Smooth muscle cell (in vitro differentiated cells): Measurements from ENCODE around the gene ADGRL3. TPM values are rescaled to one million over a fixed set of nuclear protein-coding genes. Genes with fewer than 3 reads are reported as not detected.

ENCODE experiments used
- DNase-seq: peaks from one replicate; lab custom pipeline; 2025; ENCODE audit not compliant: unreplicated experiment; lab: John Stamatoyannopoulos, UW
- H2AFZ ChIP-seq: fragments of 200-600 bp; sonication (generic); 2 replicates; pipeline ENCODE4 v1.6.0; 2016; ENCODE audit warnings: antibody characterized with exemption, low read depth, mild to moderate bottlenecking
- H3F3A ChIP-seq: fragments of 200-600 bp; sonication (generic); 2 replicates; pipeline ENCODE4 v1.6.0; 2017; ENCODE audit warnings: antibody characterized with exemption, low read depth
- H3K27ac ChIP-seq: fragments of 200-600 bp; sonication (generic); 2 replicates; pipeline ENCODE4 v1.5.1; 2016; ENCODE audit warnings: low read depth, mild to moderate bottlenecking
- H3K27me3 ChIP-seq: fragments of 200-600 bp; sonication (generic); 2 replicates; pipeline ENCODE4 v1.6.1; 2016; ENCODE audit warnings: low read depth, mild to moderate bottlenecking
- H3K36me3 ChIP-seq: fragments of 200-600 bp; sonication (generic); 2 replicates; pipeline ENCODE4 v1.5.1; 2016; ENCODE audit warnings: low read depth
- H3K4me1 ChIP-seq: fragments of 200-600 bp; sonication (generic); 2 replicates; pipeline ENCODE4 v1.5.1; 2016; ENCODE audit warnings: low read depth
- H3K4me2 ChIP-seq: fragments of 200-600 bp; sonication (generic); 2 replicates; pipeline ENCODE4 v1.6.0; 2016; ENCODE audit warnings: mild to moderate bottlenecking
- H3K4me3 ChIP-seq: fragments of 200-600 bp; sonication (generic); 2 replicates; pipeline ENCODE4 v1.5.1; 2016; ENCODE audit warnings: mild to moderate bottlenecking
- H3K79me2 ChIP-seq: fragments of 200-600 bp; sonication (generic); 2 replicates; pipeline ENCODE4 v1.6.0; 2016; ENCODE audit warnings: low read depth, mild to moderate bottlenecking
- H3K9ac ChIP-seq: fragments of 200-600 bp; sonication (generic); 2 replicates; pipeline ENCODE4 v1.6.0; 2016; ENCODE audit warnings: low read depth
- H3K9me3 ChIP-seq: fragments of 200-600 bp; sonication (generic); replicated peaks from 2 replicates; pipeline ENCODE4 v1.5.1; 2016; ENCODE audit warnings: low read depth
- H4K20me1 ChIP-seq: fragments of 200-600 bp; sonication (generic); 2 replicates; pipeline ENCODE4 v1.6.0; 2016; ENCODE audit warnings: low read depth
- WGBS: methylation state at CpG from one replicate; pipeline ENCODE4 v1.1.7; 2016; ENCODE audit warnings: low lambda C conversion rate; 5-methylcytosine and 5-hydroxymethylcytosine counted together
- polyA plus RNA-seq: library from polyadenylated mRNA; unstranded; fragments of >200 nt; fragmentation: Nextera tagmentation; extraction: Ambion mirVana; gene quantifications from 2 replicates; pipeline ENCODE4 v1.2.1, GENCODE V29; 2016
- total RNA-seq: library from RNA; depleted of rRNA; stranded (reverse); fragments of >200 nt; gene quantifications from 2 replicates; pipeline ENCODE4 v1.2.3, GENCODE V29; 2014
- TF ChIP-seq, protein P1 (sequence below): fragments of 200-600 bp; sonication (generic); IDR thresholded peaks from 2 replicates; pipeline ENCODE4 v1.5.1; 2017; ENCODE audit warnings: borderline replicate concordance, mild to moderate bottlenecking, antibody characterized with exemption; ENCODE audit not compliant: insufficient read depth, poor library complexity, severe bottlenecking

ADGRL3 gene
- total and polyA plus RNA-seq, 2 experiments from 2014 or later = 2.4 to 9.5 TPM

DNA sequence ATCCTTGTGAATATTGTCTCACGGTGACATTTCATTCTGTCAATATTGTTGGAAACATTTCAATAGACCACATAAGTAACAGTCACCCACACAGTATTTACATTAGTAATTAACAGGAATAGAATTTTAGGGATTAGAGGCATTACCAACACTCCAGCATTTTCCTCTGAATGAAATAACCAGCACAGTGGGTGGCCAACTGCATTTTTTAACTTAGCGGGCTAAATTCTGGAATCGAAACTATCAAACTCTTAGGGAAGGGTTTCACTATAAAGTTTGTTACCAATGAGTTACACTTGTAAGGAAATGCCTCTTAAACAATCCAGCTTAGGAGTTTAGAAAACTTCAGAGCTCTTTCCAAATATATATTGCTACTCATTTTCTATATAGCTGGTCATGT is 403.0 kb downstream of the ADGRL3 start:
- no peak overlapping the region for H2AFZ ChIP-seq
- no peaks in the 10 kb centered on the region for H3F3A ChIP-seq
- H3K4me3 ChIP-seq = no peak overlapping the region
- TF ChIP-seq, protein P1, sequence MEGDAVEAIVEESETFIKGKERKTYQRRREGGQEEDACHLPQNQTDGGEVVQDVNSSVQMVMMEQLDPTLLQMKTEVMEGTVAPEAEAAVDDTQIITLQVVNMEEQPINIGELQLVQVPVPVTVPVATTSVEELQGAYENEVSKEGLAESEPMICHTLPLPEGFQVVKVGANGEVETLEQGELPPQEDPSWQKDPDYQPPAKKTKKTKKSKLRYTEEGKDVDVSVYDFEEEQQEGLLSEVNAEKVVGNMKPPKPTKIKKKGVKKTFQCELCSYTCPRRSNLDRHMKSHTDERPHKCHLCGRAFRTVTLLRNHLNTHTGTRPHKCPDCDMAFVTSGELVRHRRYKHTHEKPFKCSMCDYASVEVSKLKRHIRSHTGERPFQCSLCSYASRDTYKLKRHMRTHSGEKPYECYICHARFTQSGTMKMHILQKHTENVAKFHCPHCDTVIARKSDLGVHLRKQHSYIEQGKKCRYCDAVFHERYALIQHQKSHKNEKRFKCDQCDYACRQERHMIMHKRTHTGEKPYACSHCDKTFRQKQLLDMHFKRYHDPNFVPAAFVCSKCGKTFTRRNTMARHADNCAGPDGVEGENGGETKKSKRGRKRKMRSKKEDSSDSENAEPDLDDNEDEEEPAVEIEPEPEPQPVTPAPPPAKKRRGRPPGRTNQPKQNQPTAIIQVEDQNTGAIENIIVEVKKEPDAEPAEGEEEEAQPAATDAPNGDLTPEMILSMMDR = no peak
- H3K9me3 ChIP-seq = no peaks in the 10 kb centered on the region
- H4K20me1 ChIP-seq = no peaks in the 10 kb centered on the region
- no peaks in the 10 kb centered on the region for H3K4me1 ChIP-seq
- no peaks in the 10 kb centered on the region for H3K36me3 ChIP-seq
- no peak for DNase-seq
- H3K4me2 ChIP-seq = peak overlapping the region; percentile 25
- H3K9ac ChIP-seq = no peak overlapping the region
- H3K27ac ChIP-seq = no peak overlapping the region
- no peaks in the 10 kb centered on the region for H3K27me3 ChIP-seq
- no peaks in the 10 kb centered on the region for H3K79me2 ChIP-seq
- WGBS = 55% methylated on average over 3 of the region's 3 CpGs

DNA sequence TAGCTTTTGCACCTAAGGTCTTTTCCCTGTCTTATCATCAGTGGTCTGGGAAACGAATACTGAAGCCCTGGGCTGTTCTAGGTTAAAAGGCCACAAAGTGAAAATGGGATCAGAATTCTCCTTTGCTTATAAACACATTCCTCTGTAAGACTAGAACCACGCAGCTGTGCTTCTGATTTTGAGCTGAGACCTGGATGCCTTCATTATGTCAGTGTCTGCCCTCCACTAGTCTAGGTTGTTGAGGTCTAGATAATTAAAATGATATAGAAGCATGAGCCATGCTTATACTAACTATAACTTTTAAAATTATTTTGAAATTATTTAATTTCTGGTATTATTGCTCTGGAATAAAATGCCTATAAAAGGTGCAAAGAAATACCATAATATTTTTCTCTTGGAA is 403.9 kb downstream of the ADGRL3 start:
- WGBS = 46% methylated on average over 2 of the region's 2 CpGs
- no peaks in the 10 kb centered on the region for H3K27me3 ChIP-seq
- H4K20me1 ChIP-seq = no peaks in the 10 kb centered on the region
- H3K9me3 ChIP-seq = no peaks in the 10 kb centered on the region
- no peak for DNase-seq
- H3K27ac ChIP-seq = no peak overlapping the region
- no peak overlapping the region for H3K9ac ChIP-seq
- TF ChIP-seq, protein P1 = no peak
- no peaks in the 10 kb centered on the region for H3K4me1 ChIP-seq
- H3K36me3 ChIP-seq = no peaks in the 10 kb centered on the region
- no peak overlapping the region for H2AFZ ChIP-seq
- no peak overlapping the region for H3K4me3 ChIP-seq
- no peaks in the 10 kb centered on the region for H3K79me2 ChIP-seq
- no peak overlapping the region for H3K4me2 ChIP-seq
- H3F3A ChIP-seq = no peaks in the 10 kb centered on the region

DNA sequence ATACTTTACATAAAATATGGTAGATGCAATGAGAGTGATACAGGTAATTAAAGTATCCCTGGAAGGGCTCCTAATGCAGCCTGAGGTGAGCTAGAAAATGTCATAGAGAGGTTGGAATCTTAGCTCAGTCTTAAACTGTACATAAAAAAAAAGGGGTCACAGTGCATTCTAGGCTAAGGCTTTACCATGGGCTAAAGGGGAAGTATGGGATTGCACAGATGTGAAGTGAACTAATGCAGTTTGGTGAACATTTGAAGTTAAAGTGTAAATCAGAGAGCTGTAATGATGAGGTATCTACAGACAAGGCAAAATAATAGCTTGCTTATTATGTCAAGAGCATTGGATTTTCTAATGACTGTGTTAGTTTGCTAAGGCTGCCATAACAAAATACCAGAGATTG is 405.9 kb downstream of the ADGRL3 start:
- H3K79me2 ChIP-seq = no peaks in the 10 kb centered on the region
- H3K9me3 ChIP-seq = no peaks in the 10 kb centered on the region
- no peak overlapping the region for H3K4me3 ChIP-seq
- H2AFZ ChIP-seq = no peak overlapping the region
- H3K27me3 ChIP-seq = no peaks in the 10 kb centered on the region
- no peaks in the 10 kb centered on the region for H3F3A ChIP-seq
- H3K27ac ChIP-seq = no peak overlapping the region
- no peak for DNase-seq
- H4K20me1 ChIP-seq = no peaks in the 10 kb centered on the region
- TF ChIP-seq, protein P1 = no peak
- no peaks in the 10 kb centered on the region for H3K4me1 ChIP-seq
- no peak overlapping the region for H3K4me2 ChIP-seq
- no peaks in the 10 kb centered on the region for H3K36me3 ChIP-seq
- no peak overlapping the region for H3K9ac ChIP-seq

DNA sequence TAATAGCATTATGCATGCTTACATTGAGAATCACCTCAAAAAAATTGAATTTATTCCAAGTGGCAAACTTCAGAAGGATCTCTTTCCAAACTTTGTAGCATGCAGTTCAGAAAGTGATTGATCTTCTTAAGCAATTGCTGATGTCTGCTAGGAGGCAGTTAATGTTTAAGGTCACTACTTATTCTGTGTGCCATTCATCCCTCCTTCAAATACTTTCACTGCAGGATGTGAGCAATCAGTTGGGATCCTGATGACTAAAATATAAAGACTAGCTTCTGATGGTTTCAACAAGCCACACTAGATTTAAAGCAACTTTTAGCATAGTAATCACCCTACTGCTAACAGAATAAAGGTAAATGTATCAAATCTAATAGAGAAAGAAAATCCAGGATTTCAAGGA is 414.1 kb downstream of the ADGRL3 start:
- Histone ChIP-seq H3F3A (no peaks in the 10 kb centered on the region), H3K4me1 (no peaks in the 10 kb centered on the region), H4K20me1 (no peaks in the 10 kb centered on the region), H3K9ac (no peak overlapping the region), H3K36me3 (no peaks in the 10 kb centered on the region), H3K79me2 (no peaks in the 10 kb centered on the region), H3K4me2 (no peak overlapping the region), H3K27me3 (no peaks in the 10 kb centered on the region), H2AFZ (no peak overlapping the region), H3K9me3 (no peaks in the 10 kb centered on the region), H3K27ac (no peak overlapping the region), H3K4me3 (no peak overlapping the region)
- DNase-seq = no peak
- TF ChIP-seq, protein P1 = no peak
